ENCODE measurements around the gene SIGLEC7. TPM values are rescaled to one million over a fixed set of nuclear protein-coding genes. Genes with fewer than 3 reads are reported as not detected.

SIGLEC7 gene
- total and polyA plus RNA-seq, 11 donors, result 0.51 to 6.1 (median 1.0) TPM; not detected in 2

DNA sequence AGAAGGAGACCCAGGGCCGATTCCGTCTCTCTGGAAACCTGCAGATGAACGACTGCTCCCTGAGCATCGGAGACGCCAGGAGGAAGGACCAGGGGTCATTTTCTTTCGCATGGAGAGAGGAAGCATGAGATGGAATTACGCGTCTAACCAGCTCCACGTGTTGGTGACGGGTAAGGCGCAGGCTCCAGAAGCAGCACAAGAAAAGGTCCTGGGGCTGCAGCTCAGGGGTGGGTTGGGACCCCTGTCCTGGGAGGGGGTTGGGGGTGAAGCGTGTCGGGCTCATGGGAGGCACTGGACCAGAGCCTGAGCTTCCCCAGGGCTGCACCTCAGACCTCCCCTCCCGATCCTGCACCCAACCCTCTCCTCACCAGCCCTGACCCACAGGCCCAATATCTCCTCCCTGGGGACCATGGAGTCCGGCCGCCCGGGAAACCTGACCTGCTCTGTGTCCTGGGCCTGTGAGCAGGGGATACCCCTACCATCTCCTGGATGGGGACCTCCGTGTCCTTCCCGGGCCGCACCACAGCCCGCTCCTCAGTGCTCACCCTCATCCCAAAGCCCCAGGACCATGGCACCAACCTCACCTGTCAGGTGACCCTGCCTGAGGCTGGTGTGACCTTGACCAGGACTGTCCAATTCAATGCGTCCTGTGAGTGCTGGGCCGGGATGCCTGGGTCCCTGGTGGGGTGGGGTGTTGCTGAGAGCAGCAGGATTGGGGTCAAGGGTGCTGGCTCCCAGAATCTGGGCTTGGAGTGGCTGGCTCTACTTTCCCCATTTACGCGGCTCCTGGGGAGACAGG, 43.2 kb downstream of the SIGLEC7 start:
- H3K9me3 ChIP-seq, result no peaks in the 10 kb centered on the region
- H3K27me3 ChIP-seq, result peaks cover 0 to 28% (median 7%) of the 10 kb centered on the region in 9 donors
- no peak overlapping the region for H3K4me3 ChIP-seq
- DNase-seq, result no peak
- no peak for TF ChIP-seq POLR2A (IDR thresholded peaks at IDR 0.05)
- TF ChIP-seq, protein P1, sequence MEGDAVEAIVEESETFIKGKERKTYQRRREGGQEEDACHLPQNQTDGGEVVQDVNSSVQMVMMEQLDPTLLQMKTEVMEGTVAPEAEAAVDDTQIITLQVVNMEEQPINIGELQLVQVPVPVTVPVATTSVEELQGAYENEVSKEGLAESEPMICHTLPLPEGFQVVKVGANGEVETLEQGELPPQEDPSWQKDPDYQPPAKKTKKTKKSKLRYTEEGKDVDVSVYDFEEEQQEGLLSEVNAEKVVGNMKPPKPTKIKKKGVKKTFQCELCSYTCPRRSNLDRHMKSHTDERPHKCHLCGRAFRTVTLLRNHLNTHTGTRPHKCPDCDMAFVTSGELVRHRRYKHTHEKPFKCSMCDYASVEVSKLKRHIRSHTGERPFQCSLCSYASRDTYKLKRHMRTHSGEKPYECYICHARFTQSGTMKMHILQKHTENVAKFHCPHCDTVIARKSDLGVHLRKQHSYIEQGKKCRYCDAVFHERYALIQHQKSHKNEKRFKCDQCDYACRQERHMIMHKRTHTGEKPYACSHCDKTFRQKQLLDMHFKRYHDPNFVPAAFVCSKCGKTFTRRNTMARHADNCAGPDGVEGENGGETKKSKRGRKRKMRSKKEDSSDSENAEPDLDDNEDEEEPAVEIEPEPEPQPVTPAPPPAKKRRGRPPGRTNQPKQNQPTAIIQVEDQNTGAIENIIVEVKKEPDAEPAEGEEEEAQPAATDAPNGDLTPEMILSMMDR (IDR thresholded peaks at IDR 0.05), result no peak
- no peaks in the 10 kb centered on the region for H3K36me3 ChIP-seq
- no peaks in the 10 kb centered on the region for H3K4me1 ChIP-seq
- no peak for ATAC-seq
- H3K27ac ChIP-seq, result no peak overlapping the region
- 80 to 87% (median 85%) methylated on average over 23 to 25 of the region's 25 CpGs for WGBS, 4 donors
- intact Hi-C loops (cut with DNase I), result no loop called here

DNA sequence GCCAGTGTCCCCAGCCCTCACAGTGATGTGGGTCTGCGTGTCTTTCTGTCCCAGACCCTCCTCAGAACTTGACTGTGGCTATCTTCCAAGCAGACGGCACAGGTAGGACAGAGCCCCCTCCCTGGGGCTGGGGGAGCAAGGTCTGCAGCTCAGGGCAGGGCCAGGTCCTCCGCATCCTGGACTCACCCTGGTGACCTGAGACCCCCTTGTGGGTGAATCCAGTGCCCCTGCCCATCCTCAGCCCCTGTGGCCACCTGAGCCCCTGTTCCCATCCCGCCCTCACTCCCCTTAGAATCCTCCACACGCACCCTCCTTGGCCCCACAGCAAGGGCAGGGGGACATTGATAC, 43.7 kb downstream of the SIGLEC7 start:
- no peaks in the 10 kb centered on the region for H3K4me1 ChIP-seq
- no peaks in the 10 kb centered on the region for H3K9me3 ChIP-seq
- 75 to 79% (median 77%) methylated on average over 3 to 5 of the region's 5 CpGs for WGBS, 4 donors
- H3K36me3 ChIP-seq, result no peaks in the 10 kb centered on the region
- H3K27ac ChIP-seq, result no peak overlapping the region
- H3K27me3 ChIP-seq, result peaks cover 0 to 28% (median 7%) of the 10 kb centered on the region in 9 donors
- H3K4me3 ChIP-seq, result no peak overlapping the region
- ATAC-seq, result no peak
- intact Hi-C loops (cut with DNase I), result no loop called here
- no peak for TF ChIP-seq POLR2A (IDR thresholded peaks at IDR 0.05)
- TF ChIP-seq, protein P1 (IDR thresholded peaks at IDR 0.05), result no peak
- no peak for DNase-seq

DNA sequence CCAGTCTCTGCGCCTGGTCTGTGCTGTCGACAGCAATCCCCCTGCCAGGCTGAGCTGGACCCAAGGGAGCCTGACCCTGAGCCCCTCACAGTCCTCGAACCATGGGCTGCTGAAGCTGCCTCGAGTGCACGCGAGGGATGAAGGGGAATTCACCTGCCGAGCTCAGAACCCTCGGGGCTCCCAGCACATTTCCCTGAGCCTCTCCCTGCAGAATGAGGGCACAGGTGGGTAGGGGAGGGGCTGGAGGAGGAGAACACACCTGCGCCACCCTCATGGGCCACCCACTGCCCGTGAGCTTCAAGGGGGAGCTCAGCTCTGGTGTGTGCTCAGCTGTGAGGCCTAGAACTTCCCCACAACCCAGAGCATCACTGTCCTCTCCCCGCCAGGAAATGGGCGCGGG, 44.2 kb downstream of the SIGLEC7 start:
- ATAC-seq (no peak), DNase-seq (no peak)
- intact Hi-C loops (cut with DNase I), result no loop called here
- H3K27ac ChIP-seq, result no peak overlapping the region
- H3K27me3 ChIP-seq, result peaks cover 0 to 28% (median 7%) of the 10 kb centered on the region in 9 donors
- TF ChIP-seq POLR2A (IDR thresholded peaks at IDR 0.05), result no peak
- TF ChIP-seq, protein P1 (IDR thresholded peaks at IDR 0.05), result no peak
- H3K4me3 ChIP-seq, result no peak overlapping the region
- H3K36me3 ChIP-seq, result no peaks in the 10 kb centered on the region
- H3K4me1 ChIP-seq, result no peaks in the 10 kb centered on the region
- no peaks in the 10 kb centered on the region for H3K9me3 ChIP-seq
- 65 to 71% (median 68%) methylated on average over 9 to 13 of the region's 13 CpGs for WGBS, 4 donors

DNA sequence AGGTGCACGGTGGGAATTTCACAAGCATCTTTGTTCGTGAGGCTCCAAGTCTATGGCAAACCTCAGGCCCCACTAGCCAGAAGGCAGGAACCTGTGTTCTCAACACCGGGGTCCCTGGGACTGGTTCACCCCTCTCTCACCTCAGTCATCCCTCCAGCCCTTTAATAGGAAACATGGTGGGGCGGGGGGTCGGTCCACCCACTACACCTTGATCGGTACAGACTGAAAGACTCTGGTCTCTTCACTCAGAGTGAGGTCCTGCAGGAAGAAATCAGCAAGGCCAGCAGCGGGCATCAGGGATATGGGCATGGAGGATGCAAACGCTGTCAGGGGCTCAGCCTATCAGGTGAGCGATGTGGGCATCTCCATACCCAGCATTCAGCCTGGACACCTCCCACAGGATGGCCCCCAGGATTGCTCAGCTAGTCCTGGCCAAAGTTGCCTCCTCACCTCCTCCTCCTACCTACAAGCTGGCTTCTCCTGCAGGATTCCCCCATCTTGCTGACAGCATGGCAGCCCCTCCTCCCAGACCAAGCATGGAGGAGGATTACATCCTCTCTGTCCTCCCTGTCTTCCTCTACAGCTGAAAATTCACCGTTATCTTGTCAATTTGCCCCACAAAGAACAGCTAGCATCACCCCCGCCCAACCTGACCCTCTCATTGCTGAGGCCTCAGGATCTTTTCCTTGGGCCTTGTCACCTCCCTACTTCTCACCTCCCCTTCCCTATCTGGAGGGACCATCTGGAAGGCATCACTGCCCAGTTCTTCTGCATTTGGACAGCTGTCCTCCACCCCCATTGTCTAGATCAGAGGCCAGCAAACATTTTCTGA, 45.5 kb downstream of the SIGLEC7 start:
- no peak overlapping the region for H3K27ac ChIP-seq
- H3K9me3 ChIP-seq, result no peaks in the 10 kb centered on the region
- intact Hi-C loops (cut with DNase I), result no loop called here
- no peaks in the 10 kb centered on the region for H3K36me3 ChIP-seq
- DNase-seq (no peak), ATAC-seq (no peak)
- peaks cover 0 to 22% (median 7%) of the 10 kb centered on the region in 9 donors for H3K27me3 ChIP-seq
- no peaks in the 10 kb centered on the region for H3K4me1 ChIP-seq
- TF ChIP-seq, protein P1 (IDR thresholded peaks at IDR 0.05), result no peak
- no peak for TF ChIP-seq POLR2A (IDR thresholded peaks at IDR 0.05)
- WGBS, 4 donors, result 73 to 86% (median 79%) methylated on average over 10 to 11 of the region's 11 CpGs
- no peak overlapping the region for H3K4me3 ChIP-seq

Measured in heart left ventricle (tissue), 16 donors.